SK-N-SH (cell line): ENCODE measurements around the gene PIK3R1.

Experiments used
- CTCF ChIP-seq: fragments of 200-600 bp; sonication (generic); IDR thresholded peaks from 2 replicates; pipeline ENCODE4 v1.6.1; 2017; ENCODE audit warnings: antibody characterized with exemption, mild to moderate bottlenecking, moderate library complexity
- POLR2AphosphoS5 ChIP-seq: IDR thresholded peaks from 2 replicates; pipeline ENCODE4 v1.6.1; 2012; ENCODE audit warnings: low read depth, low read length
- RAD21 ChIP-seq: IDR thresholded peaks from 2 replicates; pipeline ENCODE4 v1.6.1; 2012; ENCODE audit warnings: mild to moderate bottlenecking, low read length
- TCF12 ChIP-seq: IDR thresholded peaks from 2 replicates; pipeline ENCODE4 v1.4.0; 2012
- USF2 ChIP-seq: fragments of 150-350 bp; IDR thresholded peaks from 2 replicates; pipeline ENCODE4 v1.6.1; 2017; ENCODE audit warnings: antibody characterized with exemption, low read length, low read depth, borderline replicate concordance
- TF ChIP-seq, protein P1 (sequence below): IDR thresholded peaks from 2 replicates; pipeline ENCODE4 v1.4.0; 2012; ENCODE audit warnings: low read depth
- TF ChIP-seq, protein P2 (sequence below): IDR thresholded peaks from 2 replicates; pipeline ENCODE4 v1.4.0; 2012; ENCODE audit warnings: low read depth, borderline replicate concordance

DNA sequence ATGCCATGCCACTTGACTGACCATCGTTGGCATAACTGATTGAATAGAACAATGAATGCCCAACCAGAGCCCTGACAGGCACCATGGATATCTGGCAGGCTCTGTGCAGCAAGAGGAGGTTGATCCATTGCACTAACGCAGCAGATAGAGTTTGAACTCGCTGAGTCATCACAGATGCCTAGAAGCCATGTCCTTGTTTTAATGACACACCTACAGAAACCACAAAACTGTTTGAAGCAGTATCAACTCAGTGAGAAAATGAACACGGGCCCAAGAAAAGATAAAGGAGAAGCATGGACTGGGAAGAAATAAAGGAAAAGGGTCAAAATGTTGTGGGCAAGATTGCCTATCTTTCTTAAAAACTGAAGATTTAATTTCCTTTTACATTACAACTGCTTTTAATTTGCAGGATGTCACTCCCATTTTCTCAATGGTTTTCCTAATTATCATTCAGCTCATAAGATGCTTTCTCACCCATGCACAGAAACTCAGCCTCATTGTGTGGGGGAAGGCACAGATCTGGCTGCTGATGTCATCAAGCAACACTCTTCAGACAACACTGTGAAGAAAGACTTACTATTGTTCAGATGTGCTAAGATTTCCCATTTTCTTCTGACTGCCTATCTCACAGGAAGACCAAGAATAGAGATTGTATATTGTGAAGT lies 129.0 kb downstream of the PIK3R1 start:
- no peak for TF ChIP-seq CTCF
- no peak for TF ChIP-seq TCF12
- TF ChIP-seq POLR2AphosphoS5, result no peak
- TF ChIP-seq USF2, result no peak
- TF ChIP-seq, protein P1, sequence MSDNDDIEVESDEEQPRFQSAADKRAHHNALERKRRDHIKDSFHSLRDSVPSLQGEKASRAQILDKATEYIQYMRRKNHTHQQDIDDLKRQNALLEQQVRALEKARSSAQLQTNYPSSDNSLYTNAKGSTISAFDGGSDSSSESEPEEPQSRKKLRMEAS, result no peak
- no peak for TF ChIP-seq RAD21
- TF ChIP-seq, protein P2, sequence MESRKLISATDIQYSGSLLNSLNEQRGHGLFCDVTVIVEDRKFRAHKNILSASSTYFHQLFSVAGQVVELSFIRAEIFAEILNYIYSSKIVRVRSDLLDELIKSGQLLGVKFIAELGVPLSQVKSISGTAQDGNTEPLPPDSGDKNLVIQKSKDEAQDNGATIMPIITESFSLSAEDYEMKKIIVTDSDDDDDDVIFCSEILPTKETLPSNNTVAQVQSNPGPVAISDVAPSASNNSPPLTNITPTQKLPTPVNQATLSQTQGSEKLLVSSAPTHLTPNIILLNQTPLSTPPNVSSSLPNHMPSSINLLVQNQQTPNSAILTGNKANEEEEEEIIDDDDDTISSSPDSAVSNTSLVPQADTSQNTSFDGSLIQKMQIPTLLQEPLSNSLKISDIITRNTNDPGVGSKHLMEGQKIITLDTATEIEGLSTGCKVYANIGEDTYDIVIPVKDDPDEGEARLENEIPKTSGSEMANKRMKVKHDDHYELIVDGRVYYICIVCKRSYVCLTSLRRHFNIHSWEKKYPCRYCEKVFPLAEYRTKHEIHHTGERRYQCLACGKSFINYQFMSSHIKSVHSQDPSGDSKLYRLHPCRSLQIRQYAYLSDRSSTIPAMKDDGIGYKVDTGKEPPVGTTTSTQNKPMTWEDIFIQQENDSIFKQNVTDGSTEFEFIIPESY, result no peak
